Cardiac fibroblast (primary cell): ENCODE results near the gene TCTN3.

Experiments used
- DNase-seq, 2 donors: peaks; one replicate each; pipeline versions ENCODE4 v3.0.0 to v3.0.0-alpha.2; 2010; ENCODE audit warnings: low read depth in 2 of 2
- H3K4me3 ChIP-seq, 2 donors: replicated peaks in 1 of 2; 1 replicate in 1 of 2; 2 replicates in 1 of 2; pipeline ENCODE4 v1.5.1; 2011; ENCODE audit warnings: low read depth in 2 of 2, low read length in 2 of 2, mild to moderate bottlenecking in 2 of 2, moderate library complexity in 1 of 2
- CTCF ChIP-seq: IDR thresholded peaks from one replicate; pipeline ENCODE4 v1.5.1; 2011; ENCODE audit warnings: low read depth, mild to moderate bottlenecking, low read length, inconsistent platforms

TCTN3 gene

GRCh38 chr10:95651346-95652060, 42.2 kb downstream of the TCTN3 start:
- peak in 1 of 2 donors; percentile 8 for DNase-seq
- no peak for TF ChIP-seq CTCF
- no peak overlapping the region for H3K4me3 ChIP-seq

GRCh38 chr10:95650232-95650631, 43.5 kb downstream of the TCTN3 start:
- H3K4me3 ChIP-seq, result no peak overlapping the region
- no peak for DNase-seq
- no peak for TF ChIP-seq CTCF

- no peak for DNase-seq
- no peak overlapping the region for H3K4me3 ChIP-seq
- no peak for TF ChIP-seq CTCF
These were observed 45.6 kb downstream of the TCTN3 start for GRCh38 chr10:95648138-95648537.

- no peak for DNase-seq
- H3K4me3 ChIP-seq, result no peak overlapping the region
- no peak for TF ChIP-seq CTCF
These were observed 47.6 kb downstream of the TCTN3 start for GRCh38 chr10:95646160-95646559.

- no peak for DNase-seq
- TF ChIP-seq CTCF, result no peak
- H3K4me3 ChIP-seq, result no peak overlapping the region
These were observed 48.8 kb downstream of the TCTN3 start for GRCh38 chr10:95644901-95645300.

GRCh38 chr10:95640891-95641315, 52.8 kb downstream of the TCTN3 start:
- TF ChIP-seq CTCF, result no peak
- no peak overlapping the region for H3K4me3 ChIP-seq

GRCh38 chr10:95637911-95638310, 55.8 kb downstream of the TCTN3 start:
- H3K4me3 ChIP-seq, result no peak overlapping the region
- no peak for TF ChIP-seq CTCF
- DNase-seq, result no peak

More at GRCh38 chr10:95640891-95641315, 52.8 kb downstream of the TCTN3 start:
- DNase-seq, result no peak
